Measurements from ENCODE around the gene HSD17B2.

Gene HSD17B2

DNA sequence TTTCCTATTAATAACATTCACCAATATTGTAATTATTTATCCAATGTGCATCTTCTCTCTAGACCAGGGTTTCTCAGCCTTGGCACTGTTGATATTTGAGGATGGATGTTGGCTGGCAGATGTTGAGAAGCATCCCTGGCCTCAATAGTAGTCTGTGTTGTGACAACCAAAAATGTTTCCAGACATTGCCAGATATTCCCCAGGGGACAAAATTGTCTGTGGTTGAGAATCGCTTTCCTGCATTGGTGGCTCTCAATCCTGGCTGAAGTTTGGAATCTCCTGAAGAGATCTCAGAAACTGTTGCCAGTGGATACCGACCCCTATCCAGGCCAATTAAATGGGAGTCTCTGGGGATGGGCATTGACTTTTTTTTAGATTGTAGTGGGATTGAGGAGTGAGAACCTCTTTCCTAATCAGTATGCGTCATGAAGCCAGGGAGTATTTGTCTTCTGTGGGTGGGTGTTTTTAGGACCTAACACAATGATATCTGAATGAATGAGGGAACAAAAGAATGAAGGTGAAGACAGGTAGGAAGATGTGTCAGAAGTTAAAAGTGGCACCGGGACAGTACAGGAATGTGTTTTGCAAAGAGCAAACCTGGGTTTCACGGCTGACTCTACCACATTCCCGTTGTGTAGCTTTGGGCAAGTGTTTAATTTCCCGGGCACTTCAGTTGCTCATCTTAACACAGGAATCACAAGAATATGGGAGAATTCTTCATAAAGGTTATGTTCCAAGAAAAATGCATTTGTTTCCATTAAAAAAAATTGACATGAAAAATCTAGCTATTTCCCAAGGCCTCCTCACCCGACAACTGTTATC is 24.3 kb downstream of the HSD17B2 start:
- Mint-ChIP-seq H3K4me1 (no peaks in the 10 kb centered on the region), H3K9me3 (no peaks in the 10 kb centered on the region), H3K27ac (ENCODE audit: low read depth) (no peak overlapping the region), H3K4me3 (no peak overlapping the region), H3K27me3 (peaks cover 60% of the 10 kb centered on the region), H3K36me3 (ENCODE audit: insufficient read depth) (no peaks in the 10 kb centered on the region)
- no peak for ATAC-seq (replicated peaks; ENCODE audit: extremely low read depth, poor library complexity, severe bottlenecking)
- no peak for DNase-seq (ENCODE audit: low spot score in 2 of 2)

DNA sequence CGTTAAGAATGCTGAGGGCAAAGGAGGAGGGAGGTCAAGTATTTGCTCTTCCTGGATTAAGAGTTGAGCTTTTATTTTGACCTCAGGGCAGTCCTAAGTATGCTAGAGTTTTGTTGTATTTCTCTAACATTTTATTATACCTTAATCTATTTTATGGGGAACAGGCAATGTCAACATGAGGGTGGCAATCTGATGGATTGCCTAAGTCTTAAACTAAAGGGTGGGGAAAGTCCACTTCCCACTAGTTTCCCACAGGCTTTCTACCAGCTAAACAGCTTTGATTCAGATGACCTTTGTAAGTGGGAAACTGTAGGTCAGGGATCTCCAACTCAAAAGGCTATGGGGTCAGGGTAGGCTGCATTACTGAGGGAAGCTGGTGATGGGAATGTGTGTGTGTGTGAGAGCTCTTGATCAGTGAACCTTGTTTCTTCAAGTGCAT is 24.9 kb downstream of the HSD17B2 start:
- Mint-ChIP-seq H3K36me3 (ENCODE audit: insufficient read depth) (no peaks in the 10 kb centered on the region), H3K27me3 (peaks cover 54% of the 10 kb centered on the region), H3K4me3 (no peak overlapping the region), H3K4me1 (no peaks in the 10 kb centered on the region), H3K27ac (ENCODE audit: low read depth) (no peak overlapping the region), H3K9me3 (no peaks in the 10 kb centered on the region)
- DNase-seq (ENCODE audit: low spot score in 2 of 2) (no peak), ATAC-seq (replicated peaks; ENCODE audit: extremely low read depth, poor library complexity, severe bottlenecking) (no peak)

DNA sequence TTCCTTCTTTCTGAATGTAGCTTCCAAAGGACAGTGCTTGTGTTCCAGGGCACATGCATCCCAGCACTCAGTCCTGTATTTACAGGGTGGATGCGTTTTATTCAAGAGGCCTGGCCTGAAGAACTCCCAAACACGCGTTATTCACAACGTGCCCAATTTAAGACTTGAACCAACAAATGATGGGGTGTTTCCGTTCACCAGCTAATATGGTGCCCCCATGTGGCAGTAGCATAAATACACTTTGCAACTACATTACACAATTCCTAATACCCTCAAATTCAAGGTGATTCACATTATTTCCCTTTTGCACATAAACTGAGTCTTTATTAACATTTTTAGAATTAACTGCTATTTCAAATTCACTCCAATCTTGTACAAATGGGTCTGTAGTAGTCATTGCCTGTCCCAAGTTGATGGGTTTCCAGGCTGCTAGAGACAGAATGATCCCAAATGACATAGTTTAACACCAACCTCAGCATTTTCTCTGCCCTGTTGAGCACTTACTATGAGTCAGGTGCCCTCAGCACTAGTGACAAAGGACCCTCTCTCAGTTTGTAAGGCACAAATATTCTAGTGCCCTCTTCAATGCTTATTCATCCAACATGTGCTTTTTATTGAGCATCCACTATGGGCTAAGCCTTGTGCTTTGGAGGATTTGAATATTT is 26.9 kb downstream of the HSD17B2 start:
- Mint-ChIP-seq H3K36me3 (ENCODE audit: insufficient read depth) (no peaks in the 10 kb centered on the region), H3K9me3 (no peaks in the 10 kb centered on the region), H3K27me3 (peaks cover 43% of the 10 kb centered on the region), H3K4me1 (no peaks in the 10 kb centered on the region), H3K4me3 (no peak overlapping the region), H3K27ac (ENCODE audit: low read depth) (no peak overlapping the region)
- DNase-seq (ENCODE audit: low spot score in 2 of 2) (no peak), ATAC-seq (replicated peaks; ENCODE audit: extremely low read depth, poor library complexity, severe bottlenecking) (no peak)

DNA sequence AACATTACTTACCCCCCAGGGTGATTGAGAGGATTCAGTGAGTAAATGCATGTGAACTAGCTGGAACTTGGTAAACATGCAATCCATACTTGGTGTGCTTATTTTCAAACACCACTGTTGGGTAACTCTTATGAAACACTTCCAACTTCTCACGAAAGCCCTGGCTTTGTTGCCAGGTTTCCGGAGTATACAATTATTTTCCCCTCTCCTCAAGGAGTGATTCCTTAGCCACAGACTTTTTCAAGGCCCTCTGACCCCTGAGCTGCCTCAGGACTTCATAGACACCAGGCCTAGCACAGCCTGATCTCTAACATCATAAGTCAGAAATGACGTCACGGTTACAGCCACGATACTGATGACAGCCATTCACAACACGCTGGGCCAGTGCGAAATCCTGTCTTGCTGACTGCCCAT is 27.6 kb downstream of the HSD17B2 start:
- DNase-seq (ENCODE audit: low spot score in 2 of 2) (no peak), ATAC-seq (replicated peaks; ENCODE audit: extremely low read depth, poor library complexity, severe bottlenecking) (no peak)
- H3K36me3 Mint-ChIP-seq (ENCODE audit: insufficient read depth): no peaks in the 10 kb centered on the region
- H3K27ac Mint-ChIP-seq (ENCODE audit: low read depth): no peak overlapping the region
- H3K9me3 Mint-ChIP-seq: no peaks in the 10 kb centered on the region
- H3K27me3 Mint-ChIP-seq: peaks cover 46% of the 10 kb centered on the region
- H3K4me1 Mint-ChIP-seq: no peaks in the 10 kb centered on the region
- no peak overlapping the region for H3K4me3 Mint-ChIP-seq

DNA sequence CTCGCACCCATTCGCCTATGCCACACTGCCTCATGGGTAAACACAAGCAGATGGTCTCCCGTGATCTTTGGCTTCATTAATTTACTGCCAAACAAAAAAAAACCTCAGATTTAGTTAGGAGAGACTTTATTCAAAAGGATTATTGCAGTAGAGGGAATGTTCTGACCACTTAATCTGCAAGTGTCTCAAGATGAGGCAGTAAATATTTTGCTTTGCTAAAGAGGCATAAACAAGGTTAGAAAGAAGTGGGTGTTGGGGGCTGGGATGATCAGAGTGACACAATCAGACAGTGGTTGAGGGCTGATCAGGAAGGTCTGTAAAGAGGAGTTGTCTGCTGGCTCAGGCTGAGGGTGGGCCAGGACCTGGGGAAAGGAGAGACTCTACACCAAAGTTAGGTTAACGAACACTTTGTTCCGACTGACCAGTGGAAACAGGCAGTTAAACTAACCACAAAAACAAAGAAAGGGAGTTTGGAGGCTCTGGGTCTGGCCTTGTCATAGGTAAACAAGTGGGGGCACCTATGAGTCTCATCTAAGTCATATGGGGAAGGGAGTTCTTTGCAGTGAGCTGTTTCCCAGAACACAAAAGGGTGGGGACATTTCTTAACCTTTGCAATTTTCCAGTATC is 28.5 kb downstream of the HSD17B2 start:
- DNase-seq (ENCODE audit: low spot score in 2 of 2): no peak
- Mint-ChIP-seq H3K27me3 (peaks cover 54% of the 10 kb centered on the region), H3K9me3 (no peaks in the 10 kb centered on the region)

DNA sequence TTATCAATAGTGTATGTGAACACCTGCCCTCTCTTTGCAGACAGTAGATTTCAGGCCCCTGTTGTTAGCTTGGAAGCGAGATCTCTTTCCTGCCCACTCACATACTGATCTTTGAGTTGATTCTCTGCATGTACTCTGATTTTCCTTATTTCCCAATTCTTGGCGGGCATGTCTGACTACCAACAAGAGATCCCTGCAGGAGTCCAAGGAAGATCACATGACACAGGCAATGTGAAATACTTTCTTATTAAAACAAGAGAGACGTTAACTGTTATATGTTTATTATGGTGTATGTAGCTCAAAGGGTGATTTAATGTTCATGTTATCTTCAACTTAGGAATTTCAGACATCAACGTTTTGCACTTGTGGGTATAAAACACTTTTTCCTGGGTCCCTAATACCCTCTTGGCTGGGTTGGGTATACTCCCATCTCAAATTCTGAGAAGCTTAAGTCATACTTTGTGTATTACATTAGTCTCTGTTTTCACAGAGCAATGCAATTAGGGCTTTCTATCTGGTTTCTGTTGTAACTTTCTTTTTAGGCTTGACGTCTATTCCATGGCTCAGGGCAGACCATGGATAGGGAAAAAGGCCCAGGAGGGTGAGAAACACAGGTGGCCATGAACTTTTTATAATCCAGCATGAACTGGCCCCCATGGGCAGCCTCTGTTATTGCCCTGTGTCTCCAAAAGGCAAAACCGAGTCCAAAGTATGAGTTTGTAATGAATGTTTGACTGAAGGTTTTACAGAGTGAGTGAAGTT is 32.2 kb downstream of the HSD17B2 start:
- H3K9me3 Mint-ChIP-seq: no peaks in the 10 kb centered on the region
- H3K36me3 Mint-ChIP-seq (ENCODE audit: insufficient read depth): no peaks in the 10 kb centered on the region
- H3K27ac Mint-ChIP-seq (ENCODE audit: low read depth): no peak overlapping the region
- H3K27me3 Mint-ChIP-seq: peaks cover 50% of the 10 kb centered on the region
- no peak for DNase-seq (ENCODE audit: low spot score in 2 of 2)
- H3K4me3 Mint-ChIP-seq: no peak overlapping the region
- no peaks in the 10 kb centered on the region for H3K4me1 Mint-ChIP-seq
- no peak for ATAC-seq (replicated peaks; ENCODE audit: extremely low read depth, poor library complexity, severe bottlenecking)

More for the DNA sequence above, 28.5 kb downstream of the HSD17B2 start:
- H3K27ac Mint-ChIP-seq (ENCODE audit: low read depth): no peak overlapping the region
- no peaks in the 10 kb centered on the region for H3K4me1 Mint-ChIP-seq
- H3K36me3 Mint-ChIP-seq (ENCODE audit: insufficient read depth): no peaks in the 10 kb centered on the region
- H3K4me3 Mint-ChIP-seq: no peak overlapping the region
- no peak for ATAC-seq (replicated peaks; ENCODE audit: extremely low read depth, poor library complexity, severe bottlenecking)

DNA sequence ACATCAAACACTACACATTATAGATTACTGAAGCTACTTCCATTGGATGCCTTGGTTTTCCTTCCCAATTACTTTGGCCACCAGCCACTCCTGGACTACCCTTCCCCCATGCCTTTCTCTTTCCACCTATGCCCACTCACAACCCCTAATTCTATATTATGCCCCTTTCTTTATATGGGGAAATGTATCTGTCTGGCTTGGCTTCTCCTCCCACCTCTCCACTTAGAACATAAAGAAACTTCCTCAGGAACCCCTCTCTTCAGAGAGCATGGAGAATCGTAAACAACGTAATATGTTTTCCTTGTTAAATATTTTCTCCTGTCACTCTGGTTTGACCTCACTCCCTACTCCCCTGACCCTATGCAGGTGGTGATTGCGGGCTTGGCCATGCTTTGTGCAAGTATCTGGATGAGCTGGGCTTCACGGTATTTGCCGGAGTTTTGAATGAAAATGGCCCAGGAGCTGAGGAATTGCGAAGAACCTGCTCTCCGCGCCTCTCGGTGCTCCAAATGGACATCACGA is 32.8 kb downstream of the HSD17B2 start:
- DNase-seq (ENCODE audit: low spot score in 2 of 2): no peak
- Mint-ChIP-seq H3K4me1 (no peaks in the 10 kb centered on the region), H3K27ac (ENCODE audit: low read depth) (no peak overlapping the region), H3K9me3 (no peaks in the 10 kb centered on the region), H3K27me3 (peaks cover 44% of the 10 kb centered on the region), H3K36me3 (ENCODE audit: insufficient read depth) (no peaks in the 10 kb centered on the region), H3K4me3 (no peak overlapping the region)
- no peak for ATAC-seq (replicated peaks; ENCODE audit: extremely low read depth, poor library complexity, severe bottlenecking)

DNA sequence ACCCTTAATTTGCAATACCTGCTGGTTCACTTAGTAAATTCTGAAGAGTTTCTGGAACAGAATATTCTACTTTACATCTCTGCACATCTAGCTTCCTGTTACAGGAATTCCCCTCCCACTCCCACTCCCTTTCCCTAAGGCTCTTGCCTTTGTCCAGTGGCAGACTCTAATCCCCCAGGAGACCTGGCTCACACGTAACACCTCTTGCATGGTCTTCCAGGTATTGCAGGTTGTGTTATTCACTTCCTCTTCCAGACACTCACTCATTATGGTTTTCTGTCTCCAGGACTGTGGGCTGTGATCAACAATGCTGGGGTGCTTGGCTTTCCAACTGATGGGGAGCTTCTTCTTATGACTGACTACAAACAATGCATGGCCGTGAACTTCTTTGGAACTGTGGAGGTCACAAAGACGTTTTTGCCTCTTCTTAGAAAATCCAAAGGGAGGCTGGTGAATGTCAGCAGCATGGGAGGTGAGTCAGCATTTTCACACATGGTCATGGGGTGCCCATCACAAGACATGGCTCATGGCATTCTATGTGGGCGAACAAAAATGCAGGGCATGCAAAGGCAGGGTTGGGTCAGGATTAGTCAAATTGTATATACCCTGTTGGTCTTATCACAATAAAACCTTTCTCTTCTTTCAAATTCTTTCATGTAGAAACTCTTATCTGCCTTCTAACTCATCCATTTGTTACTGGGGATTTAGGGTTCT is 35.8 kb downstream of the HSD17B2 start:
- Mint-ChIP-seq H3K4me3 (no peak overlapping the region), H3K36me3 (ENCODE audit: insufficient read depth) (no peaks in the 10 kb centered on the region), H3K4me1 (no peaks in the 10 kb centered on the region), H3K27ac (ENCODE audit: low read depth) (no peak overlapping the region), H3K27me3 (peaks cover 68% of the 10 kb centered on the region), H3K9me3 (no peaks in the 10 kb centered on the region)
- DNase-seq (ENCODE audit: low spot score in 2 of 2): no peak
- no peak for ATAC-seq (replicated peaks; ENCODE audit: extremely low read depth, poor library complexity, severe bottlenecking)

DNA sequence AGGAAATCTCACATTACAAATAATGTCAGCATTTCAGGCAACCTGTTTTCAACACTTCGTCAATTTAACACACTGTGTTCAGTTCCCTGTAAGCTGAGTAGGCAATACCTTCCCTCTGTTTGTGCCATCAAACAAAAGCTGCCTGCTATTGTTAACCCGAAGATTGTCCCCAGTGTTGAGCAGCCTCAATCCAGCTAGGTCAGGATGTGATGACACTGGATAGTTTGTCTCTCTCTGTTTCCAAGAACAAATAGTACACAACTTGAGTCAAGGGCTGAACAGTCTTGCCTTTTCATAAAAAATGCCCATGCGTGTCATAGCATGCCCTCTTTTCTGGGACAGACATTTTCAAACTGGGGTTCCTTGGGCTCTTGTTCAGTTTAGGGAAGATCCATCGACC is 36.4 kb downstream of the HSD17B2 start:
- peaks cover 68% of the 10 kb centered on the region for H3K27me3 Mint-ChIP-seq

DNA sequence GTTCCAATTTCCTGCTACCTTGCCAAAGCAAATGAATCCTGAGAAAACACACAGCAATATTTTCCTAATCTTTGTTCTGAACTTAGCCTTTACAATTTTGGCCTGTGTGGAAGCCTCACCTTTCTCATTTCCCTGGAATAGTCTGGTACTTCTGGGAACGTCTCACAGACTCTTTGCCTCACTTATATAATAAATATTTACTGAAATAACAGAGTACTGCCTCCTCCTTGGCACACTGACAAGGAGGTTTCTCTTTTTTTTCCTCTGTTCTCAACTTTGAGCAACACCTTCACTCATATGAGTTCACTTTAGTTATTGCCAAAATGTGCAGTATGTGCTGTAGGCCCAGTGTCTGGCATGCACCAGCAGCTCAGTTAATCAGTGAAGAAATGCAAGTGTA is 37.3 kb downstream of the HSD17B2 start:
- Mint-ChIP-seq H3K4me3 (no peak overlapping the region), H3K4me1 (no peaks in the 10 kb centered on the region), H3K27ac (ENCODE audit: low read depth) (no peak overlapping the region), H3K36me3 (ENCODE audit: insufficient read depth) (no peaks in the 10 kb centered on the region), H3K27me3 (peaks cover 74% of the 10 kb centered on the region), H3K9me3 (no peaks in the 10 kb centered on the region)
- DNase-seq (ENCODE audit: low spot score in 2 of 2): no peak
- no peak for ATAC-seq (replicated peaks; ENCODE audit: extremely low read depth, poor library complexity, severe bottlenecking)

More for the DNA sequence above, 36.4 kb downstream of the HSD17B2 start:
- H3K27ac Mint-ChIP-seq (ENCODE audit: low read depth): no peak overlapping the region
- no peaks in the 10 kb centered on the region for H3K9me3 Mint-ChIP-seq
- no peak for ATAC-seq (replicated peaks; ENCODE audit: extremely low read depth, poor library complexity, severe bottlenecking)
- no peaks in the 10 kb centered on the region for H3K4me1 Mint-ChIP-seq
- DNase-seq (ENCODE audit: low spot score in 2 of 2): no peak
- H3K4me3 Mint-ChIP-seq: no peak overlapping the region
- H3K36me3 Mint-ChIP-seq (ENCODE audit: insufficient read depth): no peaks in the 10 kb centered on the region

DNA sequence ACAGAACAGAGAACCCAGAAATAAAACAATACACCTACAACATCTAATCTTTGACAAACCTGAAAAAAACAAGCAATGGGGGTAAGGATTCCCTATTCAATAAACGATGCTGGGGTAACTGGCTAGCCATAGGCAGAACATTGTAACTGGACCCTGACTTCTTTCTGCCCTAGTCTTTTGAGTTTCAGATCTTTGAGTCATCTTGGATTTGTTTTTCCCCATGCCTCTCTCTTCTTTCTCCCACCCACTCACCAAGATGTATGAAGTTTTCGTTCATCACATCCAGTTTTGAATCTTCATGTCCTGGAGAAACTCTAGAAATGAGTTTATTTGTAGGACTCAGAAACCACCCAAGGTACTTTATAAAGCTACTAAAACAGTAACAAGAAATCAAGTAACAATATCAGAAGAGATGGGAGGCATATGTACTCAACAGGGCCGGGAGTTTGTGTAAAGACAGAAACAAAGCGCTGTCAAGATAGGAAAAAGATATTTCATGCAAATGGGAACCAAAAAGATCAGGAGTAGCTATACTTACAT is 39.0 kb downstream of the HSD17B2 start:
- Mint-ChIP-seq H3K27ac (ENCODE audit: low read depth) (no peak overlapping the region), H3K4me1 (no peaks in the 10 kb centered on the region), H3K4me3 (no peak overlapping the region), H3K36me3 (ENCODE audit: insufficient read depth) (no peaks in the 10 kb centered on the region), H3K27me3 (peaks cover 74% of the 10 kb centered on the region), H3K9me3 (peaks cover 5% of the 10 kb centered on the region)
- ATAC-seq (replicated peaks; ENCODE audit: extremely low read depth, poor library complexity, severe bottlenecking) (no peak), DNase-seq (ENCODE audit: low spot score in 2 of 2) (no peak)

Data from central memory CD8-positive, alpha-beta T cell (primary cell).